HAP-1 (cell line): Measurements from ENCODE around the gene CD74.
A peak's percentile ranks its signal among the peaks of the same experiment; 100 is the strongest.

Source experiments
- DNase-seq, 2 experiments: peaks; one replicate each; pipeline ENCODE4 v3.0.0-alpha.2; 2016 to 2020; ENCODE audit warnings: low spot score in 2 of 2
- H3K27me3 ChIP-seq: fragments of 250-450 bp; sonication (Bioruptor Pico); 2 replicates; pipeline ENCODE4 v1.5.1; 2020; ENCODE audit warnings: low read depth, mild to moderate bottlenecking, moderate library complexity
- H3K36me3 ChIP-seq: fragments of 250-450 bp; sonication (Bioruptor Pico); replicated peaks from 2 replicates; pipeline ENCODE4 v1.5.1; 2020; ENCODE audit warnings: mild to moderate bottlenecking
- H3K4me1 ChIP-seq: fragments of 250-450 bp; sonication (Bioruptor Pico); 2 replicates; pipeline ENCODE4 v1.5.1; 2020; ENCODE audit warnings: mild to moderate bottlenecking
- H3K4me3 ChIP-seq: fragments of 250-450 bp; sonication (Bioruptor Pico); 2 replicates; pipeline ENCODE4 v1.5.1; 2020; ENCODE audit warnings: mild to moderate bottlenecking, moderate library complexity
- H3K9me3 ChIP-seq: fragments of 250-450 bp; sonication (Bioruptor Pico); 2 replicates; pipeline ENCODE4 v1.5.1; 2020; ENCODE audit warnings: mild to moderate bottlenecking, moderate library complexity
- in situ Hi-C: fragments of 300-500 bp; cut with MboI; formaldehyde crosslinking; loops from 3 replicates; pipeline ENCODE4 v1.14.3; 2020; ENCODE audit warnings: low sequenced_read_pairs, inconsistent platforms, mixed read lengths

CD74 gene

DNA sequence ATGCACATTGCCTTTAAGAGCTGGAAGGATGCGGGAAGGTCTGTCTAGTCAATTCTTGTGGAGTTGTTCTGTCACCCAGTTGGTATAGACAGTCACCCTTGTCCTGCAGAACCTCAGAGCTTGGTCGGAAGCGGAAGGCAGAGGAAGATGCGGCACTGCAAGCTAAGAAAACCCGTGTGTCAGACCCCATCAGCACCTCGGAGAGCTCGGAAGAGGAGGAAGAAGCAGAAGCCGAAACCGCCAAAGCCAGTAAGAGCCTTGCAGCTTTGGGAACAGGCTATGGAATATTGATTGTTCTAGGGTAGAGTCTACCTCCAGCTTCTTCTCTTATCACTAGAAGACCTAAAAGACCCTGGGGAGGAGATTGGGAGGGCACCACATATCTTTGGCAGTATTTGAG is 48.7 kb downstream of the CD74 start:
- DNase-seq, result no peak
- no peaks in the 10 kb centered on the region for H3K27me3 ChIP-seq
- peaks cover 86% of the 10 kb centered on the region for H3K36me3 ChIP-seq
- H3K4me1 ChIP-seq, result no peaks in the 10 kb centered on the region; the same call in 1 of the 2 replicates
- H3K9me3 ChIP-seq, result no peaks in the 10 kb centered on the region
- no peak overlapping the region for H3K4me3 ChIP-seq
- in situ Hi-C loops, result no loop called here

- H3K4me3 ChIP-seq, result no peak overlapping the region
- H3K27me3 ChIP-seq, result no peaks in the 10 kb centered on the region
- H3K4me1 ChIP-seq, result peaks cover 4% of the 10 kb centered on the region
- DNase-seq, result no peak
- in situ Hi-C loops, result no loop called here
- H3K9me3 ChIP-seq, result no peaks in the 10 kb centered on the region
- H3K36me3 ChIP-seq, result peaks cover 81% of the 10 kb centered on the region
These were observed 49.5 kb downstream of the CD74 start for GRCh38 chr5:150363185-150363584.

GRCh38 chr5:150361301-150361700 is 51.4 kb downstream of the CD74 start:
- Histone ChIP-seq H3K4me1 (peaks cover 9% of the 10 kb centered on the region), H3K9me3 (no peaks in the 10 kb centered on the region), H3K4me3 (no peak overlapping the region), H3K27me3 (no peaks in the 10 kb centered on the region), H3K36me3 (peaks cover 72% of the 10 kb centered on the region)
- DNase-seq, result no peak
- in situ Hi-C loops, result no loop called here

DNA sequence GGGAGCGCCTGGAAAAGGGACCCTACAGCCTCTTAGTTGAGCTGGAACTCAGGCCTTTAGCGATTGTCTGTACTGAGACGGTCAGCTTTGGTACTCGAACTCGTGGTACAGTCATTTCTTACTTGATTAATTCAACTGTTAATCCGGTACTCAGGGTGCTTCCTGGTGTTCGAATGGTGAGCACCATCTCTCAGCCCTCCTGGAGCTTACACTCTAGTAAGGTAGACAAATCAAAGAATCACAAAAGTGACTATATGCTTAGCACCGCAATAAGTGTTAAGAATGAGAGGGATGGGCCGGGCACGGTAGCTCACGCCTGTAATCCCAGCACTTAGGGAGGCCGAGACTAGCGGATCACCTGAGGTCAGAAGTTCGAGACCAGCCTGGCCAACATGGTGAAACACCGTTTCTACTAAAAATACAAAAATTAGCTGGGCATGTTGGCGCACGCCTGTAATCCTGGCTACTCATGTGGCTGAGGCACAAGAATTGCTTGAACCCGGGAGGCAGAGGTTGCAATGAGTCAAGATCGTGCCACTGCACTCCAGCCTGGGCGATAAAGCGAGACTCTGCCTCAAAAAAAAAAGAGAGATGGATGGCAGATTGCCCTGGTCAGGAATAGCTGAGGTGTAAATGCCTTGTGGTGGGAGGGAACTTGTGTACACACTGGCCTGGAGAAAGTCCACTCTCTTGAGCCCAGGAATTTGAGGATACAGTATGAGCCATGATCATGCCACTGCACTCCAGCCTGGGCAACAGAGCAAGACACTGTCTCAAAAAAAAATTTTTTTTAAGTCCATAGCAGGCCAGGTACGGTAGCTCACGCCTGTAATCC is 54.2 kb downstream of the CD74 start:
- Histone ChIP-seq H3K9me3 (no peaks in the 10 kb centered on the region), H3K4me1 (peaks cover 11% of the 10 kb centered on the region), H3K27me3 (no peaks in the 10 kb centered on the region), H3K4me3 (peak overlapping the region; percentile 72), H3K36me3 (peaks cover 46% of the 10 kb centered on the region)
- peak in 1 of 2 experiments; percentile 28 for DNase-seq
- in situ Hi-C loops, result no loop called here

DNA sequence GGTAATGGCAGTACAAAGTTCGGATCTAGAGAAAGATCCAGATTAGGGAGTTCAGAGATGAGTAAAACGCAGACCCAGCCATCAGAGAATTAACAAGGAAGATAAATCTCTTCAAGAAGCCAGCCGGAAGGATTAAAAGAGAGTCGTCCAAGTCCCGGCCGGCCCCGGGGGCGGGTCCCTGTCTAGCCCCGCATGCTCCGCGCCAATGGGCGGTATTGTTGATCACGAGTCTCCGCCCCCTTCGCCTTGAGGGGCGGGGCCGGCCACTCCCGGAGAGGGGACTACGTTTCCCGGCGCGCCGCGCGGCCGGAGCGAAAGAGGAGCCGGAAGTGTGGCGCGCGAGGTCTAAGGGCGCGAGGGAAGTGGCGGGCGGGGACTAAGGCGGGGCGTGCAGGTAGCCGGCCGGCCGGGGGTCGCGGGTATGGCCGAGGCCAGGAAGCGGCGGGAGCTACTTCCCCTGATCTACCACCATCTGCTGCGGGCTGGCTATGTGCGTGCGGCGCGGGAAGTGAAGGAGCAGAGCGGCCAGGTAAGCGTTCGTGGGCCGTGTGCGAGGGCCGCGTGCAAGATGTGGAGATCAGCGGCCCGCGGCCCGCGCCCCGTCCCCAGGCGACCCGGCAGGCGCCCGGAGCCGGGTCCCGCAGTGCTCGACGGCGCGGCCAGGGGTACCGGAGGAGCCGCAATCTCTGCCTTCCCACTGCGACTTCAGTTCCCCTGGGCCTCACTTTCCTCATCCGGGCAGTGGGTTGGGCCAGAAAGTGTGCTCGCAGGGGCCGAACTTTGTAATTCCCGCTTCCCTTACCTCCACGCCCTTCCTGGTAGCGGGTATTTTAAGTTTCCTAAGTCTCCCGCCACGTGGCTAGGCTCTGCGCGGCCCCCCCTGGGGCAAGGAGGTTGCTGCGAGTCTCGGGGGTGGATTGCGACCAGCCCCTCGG is 55.1 kb downstream of the CD74 start, which contains the start of gene TCOF1:
Gene TCOF1, plus strand, starts transcription at position 372 of the 935 bp plus-strand sequence. Its CDS starts 50 bp downstream, at position 422.
- H3K9me3 ChIP-seq, result no peaks in the 10 kb centered on the region
- H3K36me3 ChIP-seq, result peaks cover 37% of the 10 kb centered on the region
- peak within 1 kb of the TSS; percentile 72 for H3K4me3 ChIP-seq
- in situ Hi-C loops, result no loop called here
- DNase-seq, result peak; percentile 93 to 98
- no peaks in the 10 kb centered on the region for H3K27me3 ChIP-seq
- peaks cover 15% of the 10 kb centered on the region for H3K4me1 ChIP-seq

DNA sequence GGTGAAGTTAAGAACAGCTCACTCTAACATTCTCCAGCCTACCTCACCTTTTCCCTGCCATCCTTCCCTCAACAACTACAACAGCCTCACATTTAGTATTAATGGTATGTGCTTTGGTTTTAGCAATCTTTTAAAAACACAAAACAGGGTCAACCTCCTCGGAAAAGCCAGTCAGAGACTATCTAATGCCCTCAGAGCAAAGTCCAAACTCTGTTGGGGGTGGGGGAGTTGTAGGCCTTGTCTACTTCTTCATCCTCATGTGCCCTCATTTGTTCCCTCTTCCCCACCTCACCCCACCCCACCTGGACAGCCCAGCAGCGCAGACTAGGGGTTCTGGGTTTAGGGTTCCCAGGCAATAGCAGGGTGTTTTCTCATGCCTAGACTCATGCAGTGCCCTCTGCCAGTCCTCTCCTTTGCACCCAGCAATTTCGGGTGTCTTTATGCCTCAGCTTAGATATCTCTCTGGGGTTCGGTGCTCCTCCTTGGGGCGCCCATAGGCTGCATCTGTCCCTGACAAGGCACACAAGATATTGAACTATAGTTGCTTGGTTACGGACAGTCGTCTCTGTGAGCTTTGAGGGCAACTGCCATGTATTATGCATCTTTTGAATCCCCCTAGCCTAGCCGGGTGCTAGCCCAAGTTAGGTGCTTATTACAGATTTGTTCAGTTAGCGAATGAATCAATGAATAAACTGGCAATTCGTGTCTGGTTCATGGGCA is 56.0 kb downstream of the CD74 start:
- no peaks in the 10 kb centered on the region for H3K27me3 ChIP-seq
- peaks cover 16% of the 10 kb centered on the region for H3K4me1 ChIP-seq
- in situ Hi-C loops, result no loop called here
- H3K9me3 ChIP-seq, result no peaks in the 10 kb centered on the region
- peak overlapping the region; percentile 72 for H3K4me3 ChIP-seq
- H3K36me3 ChIP-seq, result peaks cover 28% of the 10 kb centered on the region
- DNase-seq, result no peak

- peaks cover 16% of the 10 kb centered on the region for H3K4me1 ChIP-seq
- no peaks in the 10 kb centered on the region for H3K27me3 ChIP-seq
- H3K4me3 ChIP-seq, result no peak overlapping the region
- in situ Hi-C loops, result no loop called here
- no peak for DNase-seq
- H3K9me3 ChIP-seq, result no peaks in the 10 kb centered on the region
- H3K36me3 ChIP-seq, result peaks cover 19% of the 10 kb centered on the region
These were observed 56.9 kb downstream of the CD74 start for GRCh38 chr5:150355791-150356190.

DNA sequence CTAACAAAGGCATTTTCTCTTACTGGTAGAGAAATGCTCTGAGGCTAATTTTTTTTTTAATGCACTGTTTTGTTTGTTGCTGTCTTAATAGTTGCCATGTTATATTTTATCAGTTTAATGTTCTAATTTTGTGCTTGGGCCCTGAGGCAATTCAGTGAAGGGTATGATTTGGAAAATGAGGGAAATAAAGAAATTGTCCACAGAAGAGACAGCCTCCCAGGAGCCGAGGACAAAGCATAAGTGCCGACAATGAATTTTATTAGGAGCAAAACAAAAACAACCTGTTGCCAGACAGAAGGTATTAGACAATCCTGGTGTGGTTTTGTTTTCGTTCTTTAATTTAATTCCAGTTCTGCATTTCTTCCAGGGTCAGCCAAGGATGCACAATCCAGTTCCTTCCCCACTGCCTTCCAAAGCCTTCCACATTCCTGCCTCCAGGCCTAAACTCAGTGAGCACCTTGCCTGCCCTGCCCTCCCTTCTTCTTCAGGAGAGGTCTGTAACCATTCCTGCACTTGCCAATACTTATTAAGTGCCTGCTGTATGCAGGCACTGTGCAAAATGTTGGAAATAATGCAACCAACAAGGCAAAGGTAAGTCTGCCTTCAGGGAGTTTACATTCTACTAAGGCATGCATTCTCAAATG is 59.6 kb downstream of the CD74 start:
- peaks cover 12% of the 10 kb centered on the region for H3K4me1 ChIP-seq

GRCh38 chr5:150352244-150353031 is 60.3 kb downstream of the CD74 start:
- DNase-seq, result peak in 1 of 2 experiments; percentile 51
- no peaks in the 10 kb centered on the region for H3K36me3 ChIP-seq
- H3K9me3 ChIP-seq, result no peaks in the 10 kb centered on the region
- peaks cover 17% of the 10 kb centered on the region for H3K4me1 ChIP-seq
- H3K27me3 ChIP-seq, result no peaks in the 10 kb centered on the region
- no peak overlapping the region for H3K4me3 ChIP-seq
- in situ Hi-C loops, result no loop called here

More for the DNA sequence above, 59.6 kb downstream of the CD74 start:
- Histone ChIP-seq H3K27me3 (no peaks in the 10 kb centered on the region), H3K4me3 (no peak overlapping the region), H3K9me3 (no peaks in the 10 kb centered on the region), H3K36me3 (peaks cover 4% of the 10 kb centered on the region; the same call in 1 of the 2 replicates)
- in situ Hi-C loops, result no loop called here
- peak; percentile 53 to 55 for DNase-seq
